HepG2 (cell line): ENCODE measurements around the gene WWP2. TPM values are rescaled to one million over a fixed set of nuclear protein-coding genes. Genes with fewer than 3 reads are reported as not detected.

Source experiments
- CAMTA2 ChIP-seq: sonication (generic); formaldehyde crosslinking; IDR thresholded peaks from 2 replicates; pipeline ENCODE4 v1.4.0; 2020; ENCODE audit warnings: mild to moderate bottlenecking, missing genetic modification reagents, borderline replicate concordance
- ELF4 ChIP-seq: sonication (generic); formaldehyde crosslinking; IDR thresholded peaks from 2 replicates; pipeline ENCODE4 v1.5.0; 2020; ENCODE audit warnings: missing genetic modification reagents, mild to moderate bottlenecking, moderate library complexity, borderline replicate concordance
- ETV6 ChIP-seq: sonication (generic); formaldehyde crosslinking; conservative IDR thresholded peaks from 2 replicates; pipeline ENCODE4 v1.4.0; 2020; ENCODE audit warnings: missing genetic modification reagents
- JARID2 ChIP-seq: sonication (generic); formaldehyde crosslinking; IDR thresholded peaks from 2 replicates; pipeline ENCODE4 v1.8.1; 2023; ENCODE audit warnings: missing genetic modification reagents, inconsistent platforms; ENCODE audit not compliant: insufficient replicate concordance
- MED13 ChIP-seq: sonication (generic); formaldehyde crosslinking; IDR thresholded peaks from 2 replicates; pipeline ENCODE4 v1.5.0; 2020; ENCODE audit warnings: missing genetic modification reagents
- MIER3 ChIP-seq: IDR thresholded peaks from 2 replicates; pipeline ENCODE4 v1.6.1; 2016; ENCODE audit warnings: missing compliant biosample characterization, borderline replicate concordance
- MTA3 ChIP-seq: sonication (generic); formaldehyde crosslinking; IDR thresholded peaks from 2 replicates; pipeline ENCODE4 v1.4.0; 2020; ENCODE audit warnings: missing genetic modification reagents
- MXI1 ChIP-seq: IDR thresholded peaks from 3 replicates; pipeline ENCODE4 v1.6.1; 2012; ENCODE audit warnings: low read depth, low read length, inconsistent platforms, borderline replicate concordance
- NKX3-1 ChIP-seq: sonication (generic); formaldehyde crosslinking; IDR thresholded peaks from 2 replicates; pipeline ENCODE4 v1.5.0; 2020; ENCODE audit warnings: missing genetic modification reagents
- NR2F6 ChIP-seq, 2 experiments: IDR thresholded peaks; 2 replicates each; pipeline ENCODE4 v1.6.1; 2016; ENCODE audit warnings: antibody characterized with exemption in 1 of 2, mild to moderate bottlenecking in 1 of 2
- PLRG1 ChIP-seq: fragments of 450-650 bp; conservative IDR thresholded peaks from 2 replicates; pipeline ENCODE4 v1.6.1; 2016
- SALL1 ChIP-seq: sonication (generic); formaldehyde crosslinking; IDR thresholded peaks from 2 replicates; pipeline ENCODE4 v1.8.0; 2022; ENCODE audit warnings: mild to moderate bottlenecking, missing genetic modification reagents
- SOX13 ChIP-seq, 3 experiments: fragments of 450-650 bp in 1 of 3; sonication (generic) in 1 of 3; formaldehyde crosslinking in 1 of 3; IDR thresholded peaks in 2 of 3; conservative IDR thresholded peaks in 1 of 3; 2 replicates each; pipeline versions ENCODE4 v1.5.0 to v1.6.1; 2016 to 2020; ENCODE audit warnings: antibody characterized with exemption in 1 of 3, mild to moderate bottlenecking in 1 of 3, missing compliant biosample characterization in 1 of 3, missing genetic modification reagents in 1 of 3, moderate library complexity in 1 of 3
- THYN1 ChIP-seq: sonication (generic); formaldehyde crosslinking; IDR thresholded peaks from 2 replicates; pipeline ENCODE4 v1.8.1; 2023; ENCODE audit warnings: low read depth, mild to moderate bottlenecking, moderate library complexity, missing genetic modification reagents, borderline replicate concordance
- ZC3H4 ChIP-seq: sonication (generic); formaldehyde crosslinking; IDR thresholded peaks from 2 replicates; pipeline ENCODE4 v1.4.0; 2020; ENCODE audit warnings: missing genetic modification reagents, borderline replicate concordance
- ZNF878 ChIP-seq: sonication (generic); formaldehyde crosslinking; IDR thresholded peaks from 2 replicates; pipeline ENCODE4 v1.8.1; 2023; ENCODE audit warnings: mild to moderate bottlenecking, missing genetic modification reagents, moderate library complexity
- polyA plus RNA-seq, 8 experiments: library from polyadenylated mRNA; depleted of rRNA in 3 of 8; stranded (reverse) in 7 of 8; unstranded in 1 of 8; fragments of >200 nt; fragmentation: Illumina TruSeq in 4 of 8; extraction: Trizol in 4 of 8; gene quantifications; 2 replicates each; pipeline versions ENCODE4 v1.2.1 to v1.2.3, GENCODE V29; 2011 to 2016; ENCODE audit warnings: low read depth in 4 of 8, missing spikeins in 1 of 8, mixed read lengths in 1 of 8; ENCODE audit not compliant: insufficient read depth in 1 of 8
- total RNA-seq, 5 experiments: library from RNA; depleted of rRNA; stranded (reverse); fragments of >200 nt; fragmentation: Illumina TruSeq; extraction: Trizol; gene quantifications; 2 replicates each; pipeline ENCODE4 v1.2.3, GENCODE V29; 2016; ENCODE audit warnings: low read depth in 1 of 5
- TF ChIP-seq, protein P1 (sequence below): sonication (generic); formaldehyde crosslinking; IDR thresholded peaks from 2 replicates; pipeline ENCODE4 v1.8.0; 2022; ENCODE audit warnings: missing genetic modification reagents, mild to moderate bottlenecking, borderline replicate concordance
- TF ChIP-seq, protein P2 (sequence below): fragments of 450-650 bp; IDR thresholded peaks from 2 replicates; pipeline ENCODE4 v1.6.1; 2017; ENCODE audit warnings: mild to moderate bottlenecking
- TF ChIP-seq, protein P3 (sequence below): IDR thresholded peaks from 2 replicates; pipeline ENCODE4 v1.6.1; 2012; ENCODE audit warnings: inconsistent platforms
- TF ChIP-seq, protein P4 (sequence below): sonication (generic); formaldehyde crosslinking; IDR thresholded peaks from 2 replicates; pipeline ENCODE4 v1.8.0; 2022; ENCODE audit warnings: missing genetic modification reagents, low read depth, mild to moderate bottlenecking, borderline replicate concordance
- TF ChIP-seq, protein P5 (sequence below): sonication (generic); formaldehyde crosslinking; IDR thresholded peaks from 2 replicates; pipeline ENCODE4 v1.4.0; 2020; ENCODE audit warnings: mild to moderate bottlenecking, missing genetic modification reagents

Gene WWP2
- total and polyA plus RNA-seq, 2 of the 13 experiments (the other 11 are each of a cell fraction or from before 2014, with no cell fraction given): 11.4 to 28.2 TPM

DNA sequence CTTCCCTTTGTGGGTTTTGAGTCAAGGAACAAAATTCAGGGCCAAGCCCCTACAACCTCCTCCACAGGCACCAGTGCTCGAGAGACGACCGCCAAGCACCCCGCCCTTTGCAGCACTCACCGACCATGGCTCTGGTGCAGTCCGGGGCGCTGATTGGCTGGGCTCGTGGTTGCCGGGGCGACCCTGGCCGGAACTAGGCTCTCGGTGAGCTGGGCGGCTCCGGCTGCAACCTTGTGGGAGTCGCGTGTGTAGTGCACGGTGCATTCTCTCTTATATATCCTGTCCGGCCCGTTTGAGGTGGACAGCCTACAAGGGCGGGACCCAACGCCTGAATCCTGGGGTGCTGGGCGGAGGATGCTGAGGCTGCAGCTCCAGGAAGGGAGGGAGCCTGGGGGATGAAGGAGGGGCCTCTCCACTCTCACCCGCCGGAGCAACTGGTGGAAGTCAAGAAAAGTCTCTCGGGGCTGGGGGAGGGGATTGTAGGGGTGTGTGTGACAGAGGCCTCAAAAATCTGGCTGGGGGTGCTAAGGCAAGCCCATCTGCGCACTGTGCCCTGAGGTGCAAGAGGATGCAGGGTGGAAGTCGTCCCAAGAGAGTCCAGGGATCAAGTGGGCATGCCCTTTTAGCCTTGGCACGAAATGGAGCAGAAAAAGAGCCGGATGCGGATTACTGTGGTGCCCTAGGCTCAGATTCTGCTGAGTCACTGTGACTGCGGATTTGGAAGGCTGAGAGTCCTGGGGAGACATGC lies 35.6 kb upstream of the WWP2 start, which contains the start of gene NQO1 (continued):
- TF ChIP-seq, protein P1, sequence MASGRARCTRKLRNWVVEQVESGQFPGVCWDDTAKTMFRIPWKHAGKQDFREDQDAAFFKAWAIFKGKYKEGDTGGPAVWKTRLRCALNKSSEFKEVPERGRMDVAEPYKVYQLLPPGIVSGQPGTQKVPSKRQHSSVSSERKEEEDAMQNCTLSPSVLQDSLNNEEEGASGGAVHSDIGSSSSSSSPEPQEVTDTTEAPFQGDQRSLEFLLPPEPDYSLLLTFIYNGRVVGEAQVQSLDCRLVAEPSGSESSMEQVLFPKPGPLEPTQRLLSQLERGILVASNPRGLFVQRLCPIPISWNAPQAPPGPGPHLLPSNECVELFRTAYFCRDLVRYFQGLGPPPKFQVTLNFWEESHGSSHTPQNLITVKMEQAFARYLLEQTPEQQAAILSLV (CRISPR knock-in tag): no peak
- TF ChIP-seq SOX13 (IDR thresholded peaks at IDR 0.05): no peak
- TF ChIP-seq SOX13 (CRISPR knock-in tag; conservative IDR thresholded peaks at IDR 0.05 in 1 of 2, IDR thresholded peaks at IDR 0.05 in 1 of 2): no peak
- TF ChIP-seq JARID2: no peak
- no peak for TF ChIP-seq CAMTA2 (CRISPR knock-in tag)
- peak; percentile 77 for TF ChIP-seq SALL1 (CRISPR knock-in tag)
- no peak for TF ChIP-seq MED13 (CRISPR knock-in tag)
- TF ChIP-seq ZNF878 (CRISPR knock-in tag): no peak
- TF ChIP-seq NR2F6 (IDR thresholded peaks at IDR 0.05): peak; percentile 47; the same call in 1 of the 2 replicates
- 0 out of 2 replicates have a peak, but pooled peaks have one; percentile 27 for TF ChIP-seq NR2F6 (CRISPR knock-in tag; IDR thresholded peaks at IDR 0.05)
- TF ChIP-seq MIER3 (CRISPR knock-in tag): peak; percentile 46; the same call in 1 of the 2 replicates
- no peak for TF ChIP-seq THYN1 (CRISPR knock-in tag)
- no peak for TF ChIP-seq NKX3-1 (CRISPR knock-in tag)
- TF ChIP-seq, protein P2, sequence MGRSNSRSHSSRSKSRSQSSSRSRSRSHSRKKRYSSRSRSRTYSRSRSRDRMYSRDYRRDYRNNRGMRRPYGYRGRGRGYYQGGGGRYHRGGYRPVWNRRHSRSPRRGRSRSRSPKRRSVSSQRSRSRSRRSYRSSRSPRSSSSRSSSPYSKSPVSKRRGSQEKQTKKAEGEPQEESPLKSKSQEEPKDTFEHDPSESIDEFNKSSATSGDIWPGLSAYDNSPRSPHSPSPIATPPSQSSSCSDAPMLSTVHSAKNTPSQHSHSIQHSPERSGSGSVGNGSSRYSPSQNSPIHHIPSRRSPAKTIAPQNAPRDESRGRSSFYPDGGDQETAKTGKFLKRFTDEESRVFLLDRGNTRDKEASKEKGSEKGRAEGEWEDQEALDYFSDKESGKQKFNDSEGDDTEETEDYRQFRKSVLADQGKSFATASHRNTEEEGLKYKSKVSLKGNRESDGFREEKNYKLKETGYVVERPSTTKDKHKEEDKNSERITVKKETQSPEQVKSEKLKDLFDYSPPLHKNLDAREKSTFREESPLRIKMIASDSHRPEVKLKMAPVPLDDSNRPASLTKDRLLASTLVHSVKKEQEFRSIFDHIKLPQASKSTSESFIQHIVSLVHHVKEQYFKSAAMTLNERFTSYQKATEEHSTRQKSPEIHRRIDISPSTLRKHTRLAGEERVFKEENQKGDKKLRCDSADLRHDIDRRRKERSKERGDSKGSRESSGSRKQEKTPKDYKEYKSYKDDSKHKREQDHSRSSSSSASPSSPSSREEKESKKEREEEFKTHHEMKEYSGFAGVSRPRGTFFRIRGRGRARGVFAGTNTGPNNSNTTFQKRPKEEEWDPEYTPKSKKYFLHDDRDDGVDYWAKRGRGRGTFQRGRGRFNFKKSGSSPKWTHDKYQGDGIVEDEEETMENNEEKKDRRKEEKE: no peak
- no peak; the same call in 1 of the 2 replicates for TF ChIP-seq ETV6 (CRISPR knock-in tag)
- peak; percentile 6; the same call in 1 of the 2 replicates for TF ChIP-seq ELF4 (CRISPR knock-in tag)
- TF ChIP-seq, protein P3, sequence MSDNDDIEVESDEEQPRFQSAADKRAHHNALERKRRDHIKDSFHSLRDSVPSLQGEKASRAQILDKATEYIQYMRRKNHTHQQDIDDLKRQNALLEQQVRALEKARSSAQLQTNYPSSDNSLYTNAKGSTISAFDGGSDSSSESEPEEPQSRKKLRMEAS: peak; percentile 91
- TF ChIP-seq ZC3H4 (CRISPR knock-in tag): no peak; the same call in 1 of the 2 replicates
- TF ChIP-seq, protein P4, sequence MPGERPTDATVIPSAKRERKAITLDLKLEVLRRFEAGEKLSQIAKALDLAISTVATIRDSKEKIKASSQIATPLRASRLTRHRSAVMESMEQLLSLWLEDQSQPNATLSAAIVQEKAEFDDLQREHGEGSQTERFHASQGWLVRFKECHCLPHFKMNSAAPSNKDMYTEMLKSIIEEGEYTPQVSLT (CRISPR knock-in tag): no peak
- TF ChIP-seq, protein P5, sequence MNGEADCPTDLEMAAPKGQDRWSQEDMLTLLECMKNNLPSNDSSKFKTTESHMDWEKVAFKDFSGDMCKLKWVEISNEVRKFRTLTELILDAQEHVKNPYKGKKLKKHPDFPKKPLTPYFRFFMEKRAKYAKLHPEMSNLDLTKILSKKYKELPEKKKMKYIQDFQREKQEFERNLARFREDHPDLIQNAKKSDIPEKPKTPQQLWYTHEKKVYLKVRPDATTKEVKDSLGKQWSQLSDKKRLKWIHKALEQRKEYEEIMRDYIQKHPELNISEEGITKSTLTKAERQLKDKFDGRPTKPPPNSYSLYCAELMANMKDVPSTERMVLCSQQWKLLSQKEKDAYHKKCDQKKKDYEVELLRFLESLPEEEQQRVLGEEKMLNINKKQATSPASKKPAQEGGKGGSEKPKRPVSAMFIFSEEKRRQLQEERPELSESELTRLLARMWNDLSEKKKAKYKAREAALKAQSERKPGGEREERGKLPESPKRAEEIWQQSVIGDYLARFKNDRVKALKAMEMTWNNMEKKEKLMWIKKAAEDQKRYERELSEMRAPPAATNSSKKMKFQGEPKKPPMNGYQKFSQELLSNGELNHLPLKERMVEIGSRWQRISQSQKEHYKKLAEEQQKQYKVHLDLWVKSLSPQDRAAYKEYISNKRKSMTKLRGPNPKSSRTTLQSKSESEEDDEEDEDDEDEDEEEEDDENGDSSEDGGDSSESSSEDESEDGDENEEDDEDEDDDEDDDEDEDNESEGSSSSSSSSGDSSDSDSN (CRISPR knock-in tag): peak; percentile 59
- no peak for TF ChIP-seq PLRG1
- TF ChIP-seq MTA3 (CRISPR knock-in tag): no peak
- TF ChIP-seq MXI1: peak; percentile 97
